ENCODE measurements around the gene ZNF519.

Gene ZNF519

DNA sequence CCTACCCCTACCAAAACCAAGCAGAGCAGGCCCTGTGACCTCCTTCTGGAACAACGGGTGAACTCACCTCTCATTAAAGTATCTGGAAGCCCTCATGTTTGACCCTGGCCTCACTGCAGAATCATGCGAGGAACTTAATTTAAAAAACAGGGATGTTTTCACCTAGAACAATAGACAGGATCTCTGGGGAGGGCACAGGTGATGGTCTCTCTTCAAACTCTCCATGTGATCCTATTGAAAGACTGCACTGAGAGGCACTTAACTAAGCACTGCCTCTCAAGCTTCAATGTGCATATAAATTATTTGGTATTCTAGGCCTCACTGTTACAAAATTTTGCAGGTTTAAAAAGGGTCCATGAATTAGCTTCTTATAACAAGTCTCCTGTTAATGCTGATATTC lies 7.5 kb downstream of the ZNF519 start:
- TF ChIP-seq, protein P1, sequence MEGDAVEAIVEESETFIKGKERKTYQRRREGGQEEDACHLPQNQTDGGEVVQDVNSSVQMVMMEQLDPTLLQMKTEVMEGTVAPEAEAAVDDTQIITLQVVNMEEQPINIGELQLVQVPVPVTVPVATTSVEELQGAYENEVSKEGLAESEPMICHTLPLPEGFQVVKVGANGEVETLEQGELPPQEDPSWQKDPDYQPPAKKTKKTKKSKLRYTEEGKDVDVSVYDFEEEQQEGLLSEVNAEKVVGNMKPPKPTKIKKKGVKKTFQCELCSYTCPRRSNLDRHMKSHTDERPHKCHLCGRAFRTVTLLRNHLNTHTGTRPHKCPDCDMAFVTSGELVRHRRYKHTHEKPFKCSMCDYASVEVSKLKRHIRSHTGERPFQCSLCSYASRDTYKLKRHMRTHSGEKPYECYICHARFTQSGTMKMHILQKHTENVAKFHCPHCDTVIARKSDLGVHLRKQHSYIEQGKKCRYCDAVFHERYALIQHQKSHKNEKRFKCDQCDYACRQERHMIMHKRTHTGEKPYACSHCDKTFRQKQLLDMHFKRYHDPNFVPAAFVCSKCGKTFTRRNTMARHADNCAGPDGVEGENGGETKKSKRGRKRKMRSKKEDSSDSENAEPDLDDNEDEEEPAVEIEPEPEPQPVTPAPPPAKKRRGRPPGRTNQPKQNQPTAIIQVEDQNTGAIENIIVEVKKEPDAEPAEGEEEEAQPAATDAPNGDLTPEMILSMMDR (IDR thresholded peaks at IDR 0.05; ENCODE audit: insufficient read depth, low read depth, low read length, missing control alignments), result no peak
- no peak overlapping the region for H3K4me3 ChIP-seq (ENCODE audit: low read length)
- DNase-seq (ENCODE audit: low read depth), result no peak

DNA sequence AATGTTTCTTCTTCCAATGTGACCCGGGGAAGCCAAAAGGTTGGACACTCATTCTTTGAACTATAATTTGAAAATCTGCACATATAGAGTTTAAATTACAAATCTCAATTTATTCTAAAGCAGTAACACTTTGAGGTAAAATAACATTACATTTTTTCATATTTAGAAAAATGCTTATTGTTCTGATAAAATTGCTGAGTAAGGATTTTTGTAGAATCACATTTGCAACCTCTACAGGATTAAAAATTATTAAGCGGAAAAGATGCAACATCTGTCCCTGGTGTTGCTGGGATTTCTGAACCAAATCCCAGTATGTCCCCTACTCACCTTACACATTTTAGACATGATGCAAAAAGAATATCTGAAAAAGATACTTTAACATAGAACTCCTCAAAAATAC lies 10.1 kb downstream of the ZNF519 start:
- no peak for DNase-seq (ENCODE audit: low read depth)
- H3K4me3 ChIP-seq (ENCODE audit: low read length), result no peak overlapping the region
- TF ChIP-seq, protein P1 (IDR thresholded peaks at IDR 0.05; ENCODE audit: insufficient read depth, low read depth, low read length, missing control alignments), result no peak

DNA sequence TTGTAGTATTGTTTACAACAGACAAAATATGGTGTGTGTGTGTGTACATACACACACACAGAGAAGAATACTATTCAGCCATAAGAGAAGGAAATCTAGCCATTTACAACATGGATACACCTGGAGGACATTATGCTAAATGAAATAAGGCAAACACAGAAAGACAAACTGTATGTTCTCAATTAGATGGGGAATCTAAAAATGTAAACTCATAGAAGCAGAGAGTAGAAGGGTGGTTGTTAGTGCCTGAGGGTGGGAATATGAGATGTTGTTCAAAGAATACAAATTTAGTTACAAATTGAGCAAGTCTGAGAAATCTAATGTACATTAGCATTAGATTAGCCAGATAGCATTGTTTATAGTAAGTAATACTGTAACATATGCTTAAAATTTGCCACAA lies 11.3 kb downstream of the ZNF519 start:
- DNase-seq (ENCODE audit: low read depth), result no peak
- H3K4me3 ChIP-seq (ENCODE audit: low read length), result no peak overlapping the region
- TF ChIP-seq, protein P1 (IDR thresholded peaks at IDR 0.05; ENCODE audit: insufficient read depth, low read depth, low read length, missing control alignments), result no peak

DNA sequence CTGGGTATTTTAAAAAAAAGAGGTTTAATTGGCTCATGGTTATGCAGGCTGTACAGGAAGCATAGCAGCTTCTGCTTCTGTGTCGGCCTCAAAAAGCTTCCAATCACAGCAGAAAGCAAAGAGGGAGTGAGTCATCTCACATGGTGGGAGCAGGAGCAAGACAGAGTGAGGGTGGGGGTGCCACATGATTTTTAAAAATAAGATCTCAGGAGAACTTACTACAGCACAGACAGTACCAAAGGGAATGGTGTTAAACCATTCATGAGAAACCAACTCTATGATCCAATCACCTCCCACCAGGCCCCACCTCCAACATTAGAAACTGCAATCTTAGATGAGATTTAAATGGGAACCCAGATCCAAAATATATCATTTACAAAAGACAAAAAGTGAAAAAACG lies 14.6 kb downstream of the ZNF519 start:
- DNase-seq (ENCODE audit: low read depth), result no peak
- TF ChIP-seq, protein P1 (IDR thresholded peaks at IDR 0.05; ENCODE audit: insufficient read depth, low read depth, low read length, missing control alignments), result no peak

DNA sequence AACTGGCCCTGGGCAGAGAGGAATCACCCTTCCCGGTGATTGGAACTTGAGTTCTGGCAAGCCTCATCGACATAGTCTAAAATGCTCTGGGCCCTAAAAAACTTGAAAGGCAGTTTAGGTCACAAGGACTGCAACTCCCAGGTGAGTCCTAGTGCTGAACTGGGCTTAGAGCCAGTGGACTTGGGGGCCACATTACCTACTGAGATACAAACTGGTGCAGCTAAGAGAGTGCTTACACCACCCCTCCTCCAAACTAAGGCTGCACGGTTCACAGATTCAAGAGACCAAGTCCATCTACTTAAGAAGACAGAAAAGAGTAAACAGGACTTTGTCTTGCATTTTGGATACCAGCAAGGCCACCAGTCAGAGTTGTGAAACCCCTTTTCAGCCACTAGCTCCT lies 25.3 kb downstream of the ZNF519 start:
- no peak overlapping the region for H3K4me3 ChIP-seq (ENCODE audit: low read length)
- TF ChIP-seq, protein P1 (IDR thresholded peaks at IDR 0.05; ENCODE audit: insufficient read depth, low read depth, low read length, missing control alignments), result no peak

More for the DNA sequence above, 14.6 kb downstream of the ZNF519 start:
- no peak overlapping the region for H3K4me3 ChIP-seq (ENCODE audit: low read length)

DNA sequence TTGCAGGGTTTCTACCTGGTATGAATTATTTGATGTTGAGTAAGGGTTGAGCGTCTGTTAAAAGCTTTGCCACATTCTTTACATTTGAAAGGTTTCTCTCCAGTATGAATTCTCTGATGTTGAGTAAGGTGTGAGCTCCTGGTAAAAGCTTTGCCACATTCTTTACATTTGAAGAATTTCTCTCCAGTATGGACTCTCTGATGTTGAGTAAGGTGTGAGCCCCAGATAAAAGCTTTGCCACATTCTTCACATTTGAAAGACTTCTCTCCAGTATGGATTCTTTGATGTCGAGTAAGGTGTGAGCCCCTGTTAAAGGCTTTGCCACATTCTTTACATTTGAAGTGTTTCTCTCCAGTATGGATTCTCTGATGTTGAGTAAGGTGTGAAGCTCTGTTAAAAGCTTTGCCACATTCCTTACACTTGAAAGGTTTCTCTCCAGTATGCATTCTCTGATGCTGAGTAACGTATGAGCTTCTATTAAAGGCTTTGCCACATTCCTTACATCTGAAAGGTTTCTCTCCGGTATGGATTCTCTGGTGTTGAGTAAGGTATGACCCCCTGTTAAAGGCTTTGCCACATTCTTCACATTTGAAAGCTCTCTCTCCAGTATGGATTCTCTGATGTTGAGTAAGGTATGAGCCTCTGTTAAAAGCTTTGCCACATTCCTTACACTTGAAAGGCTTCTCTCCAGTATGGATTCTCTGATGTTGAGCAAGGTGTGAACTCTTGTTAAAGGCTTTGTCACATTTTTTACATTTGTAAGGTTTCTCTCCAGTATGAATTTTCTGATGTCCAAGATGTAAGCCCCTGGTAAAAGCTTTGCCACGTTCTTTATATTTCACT lies 27.1 kb downstream of the ZNF519 start:
- no peak overlapping the region for H3K4me3 ChIP-seq (ENCODE audit: low read length)
- DNase-seq (ENCODE audit: low read depth), result no peak
- TF ChIP-seq, protein P1 (IDR thresholded peaks at IDR 0.05; ENCODE audit: insufficient read depth, low read depth, low read length, missing control alignments), result no peak

More for the DNA sequence above, 25.3 kb downstream of the ZNF519 start:
- DNase-seq (ENCODE audit: low read depth), result no peak

DNA sequence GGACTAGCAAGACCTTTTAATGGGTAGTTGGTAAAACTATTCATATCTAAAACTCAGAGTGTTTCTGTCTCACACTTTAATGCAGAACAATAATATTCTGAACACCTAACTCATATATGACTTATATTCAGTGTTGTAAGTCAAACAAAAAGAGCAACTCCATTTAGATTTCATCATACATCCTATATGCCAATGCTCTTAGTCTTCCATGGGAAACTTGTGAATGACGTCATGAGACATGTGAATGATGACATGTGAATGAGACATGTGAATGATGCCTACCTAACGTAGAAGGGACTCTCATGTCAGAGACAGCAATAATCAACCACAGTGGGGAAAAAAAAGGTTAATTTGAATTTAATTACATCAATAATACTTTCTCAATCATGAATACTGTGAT lies 28.0 kb downstream of the ZNF519 start:
- no peak overlapping the region for H3K4me3 ChIP-seq (ENCODE audit: low read length)
- TF ChIP-seq, protein P1 (IDR thresholded peaks at IDR 0.05; ENCODE audit: insufficient read depth, low read depth, low read length, missing control alignments), result no peak
- DNase-seq (ENCODE audit: low read depth), result no peak

All from epithelial cell of esophagus (primary cell).